ENCODE measurements around the gene TXNDC2.

The TXNDC2 gene

GRCh38 chr18:9924371-9924943, 38.7 kb downstream of the TXNDC2 start:
- ATAC-seq (ENCODE audit: low read depth) (no peak), DNase-seq (ENCODE audit: low spot score) (no peak)
- peaks cover 17% of the 10 kb centered on the region for H3K36me3 ChIP-seq (ENCODE audit: low read depth)
- TF ChIP-seq CTCF (IDR thresholded peaks at IDR 0.05; ENCODE audit: poor library complexity, severe bottlenecking) = no peak
- no peaks in the 10 kb centered on the region for H3K9me3 ChIP-seq (ENCODE audit: severe bottlenecking)
- H3K27me3 ChIP-seq (ENCODE audit: insufficient read depth, poor library complexity, severe bottlenecking) = no peaks in the 10 kb centered on the region
- peaks cover 79% of the 10 kb centered on the region for H3K4me1 ChIP-seq (ENCODE audit: insufficient read depth, poor library complexity, severe bottlenecking)
- no peak overlapping the region for H3K4me3 ChIP-seq (ENCODE audit: severe bottlenecking)
- no peak overlapping the region for H3K27ac ChIP-seq (ENCODE audit: poor library complexity, severe bottlenecking)

GRCh38 chr18:9925369-9925768, 39.6 kb downstream of the TXNDC2 start:
- Histone ChIP-seq H3K27ac (ENCODE audit: poor library complexity, severe bottlenecking) (no peak overlapping the region), H3K9me3 (ENCODE audit: severe bottlenecking) (no peaks in the 10 kb centered on the region), H3K27me3 (ENCODE audit: insufficient read depth, poor library complexity, severe bottlenecking) (no peaks in the 10 kb centered on the region), H3K4me1 (ENCODE audit: insufficient read depth, poor library complexity, severe bottlenecking) (peaks cover 88% of the 10 kb centered on the region), H3K4me3 (ENCODE audit: severe bottlenecking) (no peak overlapping the region), H3K36me3 (ENCODE audit: low read depth) (peaks cover 17% of the 10 kb centered on the region)
- ATAC-seq (ENCODE audit: low read depth) (no peak), DNase-seq (ENCODE audit: low spot score) (no peak)
- TF ChIP-seq CTCF (IDR thresholded peaks at IDR 0.05; ENCODE audit: poor library complexity, severe bottlenecking) = no peak

- no peak overlapping the region for H3K27ac ChIP-seq (ENCODE audit: poor library complexity, severe bottlenecking)
- peaks cover 89% of the 10 kb centered on the region for H3K4me1 ChIP-seq (ENCODE audit: insufficient read depth, poor library complexity, severe bottlenecking)
- H3K27me3 ChIP-seq (ENCODE audit: insufficient read depth, poor library complexity, severe bottlenecking) = no peaks in the 10 kb centered on the region
- peaks cover 17% of the 10 kb centered on the region for H3K36me3 ChIP-seq (ENCODE audit: low read depth)
- DNase-seq (ENCODE audit: low spot score) (no peak), ATAC-seq (ENCODE audit: low read depth) (no peak)
- no peak overlapping the region for H3K4me3 ChIP-seq (ENCODE audit: severe bottlenecking)
- no peak for TF ChIP-seq CTCF (IDR thresholded peaks at IDR 0.05; ENCODE audit: poor library complexity, severe bottlenecking)
- H3K9me3 ChIP-seq (ENCODE audit: severe bottlenecking) = no peaks in the 10 kb centered on the region
Measured at GRCh38 chr18:9925795-9926194, 40.0 kb downstream of the TXNDC2 start.

GRCh38 chr18:9926223-9926894, 40.6 kb downstream of the TXNDC2 start:
- no peak overlapping the region for H3K4me3 ChIP-seq (ENCODE audit: severe bottlenecking)
- DNase-seq (ENCODE audit: low spot score) (no peak), ATAC-seq (ENCODE audit: low read depth) (no peak)
- H3K36me3 ChIP-seq (ENCODE audit: low read depth) = peaks cover 19% of the 10 kb centered on the region
- peak overlapping the region; percentile 54 for H3K27ac ChIP-seq (ENCODE audit: poor library complexity, severe bottlenecking)
- no peaks in the 10 kb centered on the region for H3K9me3 ChIP-seq (ENCODE audit: severe bottlenecking)
- no peak for TF ChIP-seq CTCF (IDR thresholded peaks at IDR 0.05; ENCODE audit: poor library complexity, severe bottlenecking)
- no peaks in the 10 kb centered on the region for H3K27me3 ChIP-seq (ENCODE audit: insufficient read depth, poor library complexity, severe bottlenecking)
- H3K4me1 ChIP-seq (ENCODE audit: insufficient read depth, poor library complexity, severe bottlenecking) = peaks cover 89% of the 10 kb centered on the region

- H3K4me1 ChIP-seq (ENCODE audit: insufficient read depth, poor library complexity, severe bottlenecking) = peaks cover 95% of the 10 kb centered on the region
- TF ChIP-seq CTCF (IDR thresholded peaks at IDR 0.05; ENCODE audit: poor library complexity, severe bottlenecking) = no peak
- no peak for ATAC-seq (ENCODE audit: low read depth)
- H3K9me3 ChIP-seq (ENCODE audit: severe bottlenecking) = no peaks in the 10 kb centered on the region
- DNase-seq (ENCODE audit: low spot score) = no peak
- H3K4me3 ChIP-seq (ENCODE audit: severe bottlenecking) = no peak overlapping the region
- H3K36me3 ChIP-seq (ENCODE audit: low read depth) = peaks cover 19% of the 10 kb centered on the region
- H3K27ac ChIP-seq (ENCODE audit: poor library complexity, severe bottlenecking) = peak overlapping the region; percentile 54
- H3K27me3 ChIP-seq (ENCODE audit: insufficient read depth, poor library complexity, severe bottlenecking) = no peaks in the 10 kb centered on the region
Measured at GRCh38 chr18:9926977-9927376, 41.2 kb downstream of the TXNDC2 start.
